Stimulated activated CD8-positive, alpha-beta memory T cell treated with anti-CD3 and anti-CD28 coated beads, Interleukin-7, amount 100 ng/mL, for 24 hours (primary cell): ENCODE results near the gene TNFRSF1B.

Experiments used
- DNase-seq: peaks from one replicate; pipeline ENCODE4 v3.0.0-alpha.2; 2020; ENCODE audit warnings: low read depth

TNFRSF1B gene

GRCh38 chr1:12158357-12159092 is 8.3 kb upstream of the TNFRSF1B start:
- no peak for DNase-seq

- no peak for DNase-seq
Measured at GRCh38 chr1:12159816-12160215, 7.0 kb upstream of the TNFRSF1B start.

- no peak for DNase-seq
Measured at GRCh38 chr1:12161324-12161661, 5.5 kb upstream of the TNFRSF1B start.

DNA sequence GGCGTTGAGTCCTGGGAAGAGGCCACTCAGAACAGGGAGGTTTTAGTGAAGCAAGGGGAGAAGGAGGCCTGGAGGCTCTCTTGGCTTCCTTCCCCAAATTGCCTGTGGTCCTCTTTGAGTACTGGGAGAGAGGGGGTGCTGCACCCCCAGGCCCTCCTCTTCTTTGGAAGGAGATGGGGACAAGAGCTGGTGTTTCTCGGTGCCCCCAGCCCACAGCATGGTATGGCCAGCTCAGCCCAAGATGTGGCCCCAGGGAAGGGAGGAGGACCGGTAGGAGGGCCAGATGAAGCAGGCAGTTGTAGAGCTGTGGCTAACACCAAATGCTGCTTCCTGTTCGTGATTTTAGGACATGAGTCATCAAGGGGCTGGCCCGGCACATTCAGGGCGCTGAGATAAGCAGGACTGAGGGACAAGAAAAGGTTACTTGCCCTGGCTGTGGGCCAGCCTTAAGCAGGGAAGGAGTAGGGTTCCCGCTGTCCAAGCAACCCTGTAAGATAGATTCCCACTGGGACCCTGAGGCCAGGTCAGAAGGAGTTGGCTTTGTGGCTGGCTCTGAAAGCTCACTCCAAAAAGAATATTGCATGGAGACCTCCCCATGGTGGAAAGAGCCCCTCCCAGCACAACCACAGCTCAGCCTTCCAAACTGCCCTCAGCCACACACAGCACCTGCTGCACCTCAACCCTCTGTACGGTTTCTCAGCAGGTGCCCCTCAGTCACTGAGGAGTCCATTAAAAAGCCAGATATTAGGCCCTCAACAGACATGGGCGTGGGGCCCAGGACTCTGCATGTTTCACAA is 4.9 kb upstream of the TNFRSF1B start:
- DNase-seq = peak; percentile 45

GRCh38 chr1:12162459-12163137 is 4.2 kb upstream of the TNFRSF1B start:
- no peak for DNase-seq

DNA sequence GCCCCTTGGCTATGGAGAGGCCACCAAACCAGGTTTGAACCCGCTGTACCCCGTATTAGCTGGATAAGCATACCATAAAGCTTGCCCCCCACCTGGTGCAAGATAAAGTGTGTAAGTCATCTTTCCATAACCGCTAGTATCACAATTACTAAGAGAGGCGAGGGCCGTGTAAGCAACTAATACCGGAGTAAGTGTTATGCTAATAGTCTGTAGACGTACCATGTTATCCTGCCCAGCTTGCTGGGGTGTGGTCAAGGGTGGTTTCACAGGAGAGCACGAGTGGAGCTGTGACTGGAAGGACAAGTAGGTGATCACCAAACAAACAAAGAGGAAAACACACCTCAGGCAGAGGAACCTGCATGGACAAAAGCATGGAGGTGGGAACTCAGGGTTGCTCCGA is 3.6 kb upstream of the TNFRSF1B start:
- no peak for DNase-seq

DNA sequence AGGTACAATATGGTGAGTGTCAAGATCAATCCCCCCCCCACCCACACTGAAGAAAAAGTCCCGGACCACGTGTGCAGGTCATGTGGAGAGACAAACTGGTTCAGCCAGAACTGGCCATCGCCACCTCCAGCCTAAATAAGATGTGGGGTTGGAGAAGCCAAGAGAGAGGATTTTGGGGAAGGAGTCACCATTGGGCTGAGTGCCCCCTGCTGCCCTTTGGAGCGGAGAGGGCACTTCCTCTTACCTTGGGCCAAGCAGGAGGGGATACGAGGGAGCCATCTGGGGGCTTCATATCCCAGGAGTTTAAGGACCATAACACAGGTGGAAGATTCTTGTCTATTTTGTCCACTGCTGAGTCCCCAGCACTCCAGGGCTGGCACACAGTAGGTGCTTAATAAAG is 2.6 kb upstream of the TNFRSF1B start:
- no peak for DNase-seq

DNA sequence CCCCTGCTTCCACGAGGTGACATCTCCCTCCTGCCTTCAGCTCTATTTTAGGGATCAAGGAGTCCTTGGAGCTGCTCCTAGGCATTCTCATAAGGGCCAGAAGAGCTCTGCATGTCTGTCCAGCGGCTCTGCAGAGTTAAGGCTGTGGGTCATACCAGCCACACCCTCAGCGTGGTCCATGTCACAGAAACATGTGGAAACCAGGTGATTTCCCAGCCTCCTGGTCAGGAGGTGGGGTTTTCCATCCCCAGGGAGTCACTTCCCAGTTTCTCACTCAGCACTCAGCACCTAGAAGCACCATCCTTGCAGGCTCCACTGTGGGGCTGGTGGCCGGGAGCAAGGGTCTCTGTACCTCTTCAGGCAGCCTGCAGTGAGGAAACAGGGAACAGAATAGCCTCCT is 1.4 kb upstream of the TNFRSF1B start:
- DNase-seq = no peak

DNA sequence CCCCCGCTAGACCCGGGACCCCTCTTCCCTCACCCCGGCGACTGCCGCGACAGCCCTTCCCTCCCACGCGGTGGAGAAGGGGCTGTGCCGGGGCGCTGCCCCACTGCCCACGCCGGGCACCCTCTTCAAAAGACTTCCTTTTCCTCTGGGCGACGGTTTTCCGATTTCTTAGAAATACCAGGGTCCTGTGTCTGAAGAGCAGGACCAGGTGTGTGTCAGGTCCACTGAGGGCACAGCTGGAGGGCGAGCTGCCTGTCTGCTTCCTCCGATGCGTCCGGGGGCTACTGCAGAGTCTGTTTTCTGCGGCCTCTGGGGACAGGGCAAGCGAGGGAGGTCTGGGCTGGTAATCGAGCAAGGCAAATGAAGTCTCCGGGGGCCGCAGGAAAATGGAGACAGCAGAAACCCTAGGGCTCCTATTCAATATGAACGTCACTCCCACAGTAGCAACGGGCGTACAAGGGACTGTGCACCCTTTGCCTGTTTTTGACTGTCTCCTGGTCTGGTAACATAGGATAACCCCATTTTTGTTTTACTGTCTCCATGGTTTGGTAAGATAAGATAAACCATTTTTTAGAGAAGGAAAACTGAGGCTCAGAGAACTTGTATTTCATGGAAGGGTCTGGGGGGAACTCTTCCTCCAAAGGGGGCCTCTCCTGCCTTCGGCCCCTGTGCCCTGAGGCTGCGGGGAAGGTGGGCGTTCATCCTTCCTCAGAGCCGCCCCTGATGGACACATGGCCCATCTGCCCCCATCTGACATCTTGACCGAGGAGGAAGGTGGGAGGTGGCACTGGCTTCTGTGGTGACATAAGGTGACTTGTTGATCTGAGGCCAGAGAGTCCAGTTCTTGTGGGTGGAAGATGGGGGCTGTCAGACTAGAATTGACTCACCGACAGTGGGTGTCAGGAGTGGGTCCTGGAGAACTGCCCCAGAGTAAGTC is 970 bp downstream of the TNFRSF1B start:
- no peak for DNase-seq

- no peak for DNase-seq
Measured at GRCh38 chr1:12168451-12169160, 1.8 kb downstream of the TNFRSF1B start.

GRCh38 chr1:12169442-12170135 is 2.8 kb downstream of the TNFRSF1B start:
- no peak for DNase-seq

DNA sequence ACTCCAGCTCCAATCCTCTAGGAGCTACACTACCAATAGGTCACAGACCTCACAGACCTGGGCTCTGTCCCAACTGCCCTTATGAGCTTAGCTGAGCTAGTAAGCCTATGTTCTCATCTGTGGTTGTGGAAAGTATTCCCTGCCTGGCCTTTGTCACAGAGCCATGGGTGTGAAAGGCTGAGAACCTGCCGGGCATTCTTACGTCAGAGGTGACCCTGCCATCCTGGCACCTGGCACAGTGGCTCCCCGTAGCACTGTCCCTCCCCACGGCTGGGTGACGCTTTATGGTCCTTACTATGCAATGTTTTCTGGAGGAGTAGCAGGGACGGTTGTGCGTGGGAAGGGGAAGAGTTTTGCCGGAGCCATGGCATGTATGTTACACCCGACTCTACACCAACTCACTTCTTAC is 3.5 kb downstream of the TNFRSF1B start:
- DNase-seq = no peak

DNA sequence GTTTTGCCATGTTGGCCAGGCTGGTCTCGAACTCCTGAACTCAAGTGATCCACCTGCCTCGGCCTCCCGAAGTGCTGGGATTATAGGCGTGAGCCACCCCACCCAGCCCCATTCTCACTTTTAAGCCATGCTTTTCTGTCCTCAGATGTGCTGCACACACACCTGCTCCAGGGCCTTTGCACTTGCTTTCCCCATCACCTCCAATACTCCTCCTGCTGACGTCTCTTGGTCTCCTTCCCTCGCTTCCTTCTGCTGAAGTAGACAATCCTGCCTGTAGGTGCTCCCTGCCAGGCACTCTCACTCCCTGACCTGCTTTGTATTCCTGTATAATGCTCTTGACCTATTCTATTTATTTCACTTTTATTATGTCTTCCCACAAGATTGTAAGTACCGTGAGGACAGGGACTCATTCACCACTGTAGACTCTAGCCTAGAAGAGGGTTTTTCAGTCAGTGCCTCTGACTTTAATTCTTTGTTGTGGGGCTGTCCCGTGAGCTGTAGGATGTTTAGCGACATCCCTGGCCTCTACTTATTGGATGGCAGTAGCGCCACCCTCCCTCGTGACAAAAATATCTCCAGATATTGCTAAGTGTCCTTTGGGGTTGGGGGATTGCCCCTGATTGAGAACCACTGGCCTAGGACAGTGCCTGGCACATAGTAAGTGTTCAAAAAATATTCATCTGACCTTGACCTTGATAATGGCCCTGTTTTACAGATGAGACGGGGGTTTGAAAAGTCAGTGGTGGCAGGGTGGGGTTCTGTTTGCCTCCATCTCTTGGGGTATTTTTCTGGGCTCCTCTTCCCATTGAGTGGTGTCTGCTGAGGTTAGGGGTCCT is 4.6 kb downstream of the TNFRSF1B start:
- DNase-seq = no peak

DNA sequence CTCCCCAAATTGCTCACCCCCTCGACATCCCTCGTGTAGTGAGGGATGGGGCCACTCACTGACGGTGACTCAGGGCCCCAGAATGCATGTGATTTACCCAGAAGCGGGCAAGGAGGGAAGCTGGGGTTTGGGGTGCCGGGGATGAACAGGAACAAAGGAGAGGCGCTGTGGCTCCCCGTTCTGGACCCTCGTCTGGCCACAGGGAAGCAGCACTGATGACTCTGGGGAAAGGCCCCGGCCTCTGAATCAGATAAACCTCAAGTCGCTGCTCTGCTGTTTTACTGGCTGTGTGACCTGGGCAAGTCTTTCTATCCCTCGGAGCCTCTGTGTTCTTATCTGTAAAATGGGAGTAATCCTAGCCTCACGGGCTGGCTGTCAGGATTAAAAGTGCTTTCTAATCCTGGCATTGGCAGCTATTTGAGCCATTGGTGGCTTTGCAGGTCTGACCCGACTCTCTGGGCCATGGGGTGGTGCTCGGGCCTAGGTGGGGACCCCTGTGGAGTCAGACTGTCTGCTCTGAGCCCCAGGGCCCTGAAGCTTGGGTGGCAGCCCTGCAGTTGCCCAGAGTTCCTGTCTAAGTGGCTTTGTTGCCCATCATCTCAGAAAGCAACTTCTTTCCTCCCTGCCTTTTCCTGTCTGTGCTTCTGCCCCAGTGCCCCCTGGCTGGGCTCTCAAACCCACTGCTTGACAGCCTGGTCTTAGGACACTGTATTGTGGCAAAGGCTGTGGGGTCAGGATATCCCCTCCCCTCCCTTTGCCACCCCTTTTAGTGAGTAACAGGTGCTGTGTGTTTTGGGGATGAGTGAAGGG is 5.5 kb downstream of the TNFRSF1B start:
- no peak for DNase-seq

- DNase-seq = no peak
Measured at GRCh38 chr1:12173041-12173509, 6.3 kb downstream of the TNFRSF1B start.

GRCh38 chr1:12173631-12174121 is 6.9 kb downstream of the TNFRSF1B start:
- peak; percentile 76 for DNase-seq

- no peak for DNase-seq
Measured at GRCh38 chr1:12174924-12175810, 8.4 kb downstream of the TNFRSF1B start.
